ENCODE data around the gene FCMR. TPM values are rescaled to one million over a fixed set of nuclear protein-coding genes. Genes with fewer than 3 reads are reported as not detected.

The FCMR gene
- total and polyA plus RNA-seq, 2 experiments from 2014 or later: 1.2 to 2.3 TPM

- H3K36me3 ChIP-seq (ENCODE audit: low read depth): no peaks in the 10 kb centered on the region
- H3K9me3 ChIP-seq (ENCODE audit: low read depth): no peaks in the 10 kb centered on the region
- DNase-seq: no peak
- H3K4me2 ChIP-seq (ENCODE audit: unreplicated experiment): no peak overlapping the region
- H3F3A ChIP-seq (ENCODE audit: insufficient read depth): peaks cover 31% of the 10 kb centered on the region
- 96 to 98% methylated on average over 2 of the region's 2 CpGs for WGBS, 2 experiments (ENCODE audit: low coverage in 1 of 2, low lambda C conversion rate in 2 of 2, missing lambda C conversion rate in 2 of 2)
- H3K27ac ChIP-seq: no peak overlapping the region
- no peak overlapping the region for H3K4me3 ChIP-seq
- no peaks in the 10 kb centered on the region for H4K20me1 ChIP-seq (ENCODE audit: insufficient read depth)
- peaks cover 64% of the 10 kb centered on the region for H3K4me1 ChIP-seq (ENCODE audit: insufficient read depth)
- no peak overlapping the region for H2AFZ ChIP-seq
- no peak overlapping the region for H3K9ac ChIP-seq
- TF ChIP-seq EZH2phosphoT487 (IDR thresholded peaks at IDR 0.05; ENCODE audit: insufficient read depth, low read depth) (no peak), EZH2 (IDR thresholded peaks at IDR 0.05; ENCODE audit: insufficient read depth, poor library complexity, severe bottlenecking) (no peak)
- H3K9me2 ChIP-seq (ENCODE audit: insufficient read depth): no peaks in the 10 kb centered on the region
- no peaks in the 10 kb centered on the region for H3K79me2 ChIP-seq (ENCODE audit: insufficient read depth)
- no peaks in the 10 kb centered on the region for H3K27me3 ChIP-seq (replicated peaks; ENCODE audit: insufficient read depth)
- in situ Hi-C loops (cut with MboI): no loop called here
Observed at GRCh38 chr1:206893380-206893779, 28.4 kb downstream of the FCMR start.

GRCh38 chr1:206892351-206892984, 29.3 kb downstream of the FCMR start:
- H3K79me2 ChIP-seq (ENCODE audit: insufficient read depth): no peaks in the 10 kb centered on the region
- H3K27me3 ChIP-seq (replicated peaks; ENCODE audit: insufficient read depth): no peaks in the 10 kb centered on the region
- no peaks in the 10 kb centered on the region for H3K9me3 ChIP-seq (ENCODE audit: low read depth)
- no peak for TF ChIP-seq EZH2 (IDR thresholded peaks at IDR 0.05; ENCODE audit: insufficient read depth, poor library complexity, severe bottlenecking)
- no peak for TF ChIP-seq EZH2phosphoT487 (IDR thresholded peaks at IDR 0.05; ENCODE audit: insufficient read depth, low read depth)
- no peaks in the 10 kb centered on the region for H4K20me1 ChIP-seq (ENCODE audit: insufficient read depth)
- peak overlapping the region; percentile 22 for H3K4me2 ChIP-seq (ENCODE audit: unreplicated experiment)
- peak; percentile 75 for DNase-seq
- H3K36me3 ChIP-seq (ENCODE audit: low read depth): no peaks in the 10 kb centered on the region
- no peak overlapping the region for H2AFZ ChIP-seq
- 56 to 58% methylated on average over 3 of the region's 3 CpGs for WGBS, 2 experiments (ENCODE audit: low coverage in 1 of 2, low lambda C conversion rate in 2 of 2, missing lambda C conversion rate in 2 of 2)
- H3K27ac ChIP-seq: peak overlapping the region; percentile 49
- 0 out of 2 replicates have a peak overlapping the region, but pooled peaks have one; percentile 10 for H3K9ac ChIP-seq
- H3K9me2 ChIP-seq (ENCODE audit: insufficient read depth): no peaks in the 10 kb centered on the region
- H3F3A ChIP-seq (ENCODE audit: insufficient read depth): peaks cover 28% of the 10 kb centered on the region
- in situ Hi-C loops (cut with MboI): no loop called here
- H3K4me1 ChIP-seq (ENCODE audit: insufficient read depth): peaks cover 56% of the 10 kb centered on the region
- H3K4me3 ChIP-seq: no peak overlapping the region

DNA sequence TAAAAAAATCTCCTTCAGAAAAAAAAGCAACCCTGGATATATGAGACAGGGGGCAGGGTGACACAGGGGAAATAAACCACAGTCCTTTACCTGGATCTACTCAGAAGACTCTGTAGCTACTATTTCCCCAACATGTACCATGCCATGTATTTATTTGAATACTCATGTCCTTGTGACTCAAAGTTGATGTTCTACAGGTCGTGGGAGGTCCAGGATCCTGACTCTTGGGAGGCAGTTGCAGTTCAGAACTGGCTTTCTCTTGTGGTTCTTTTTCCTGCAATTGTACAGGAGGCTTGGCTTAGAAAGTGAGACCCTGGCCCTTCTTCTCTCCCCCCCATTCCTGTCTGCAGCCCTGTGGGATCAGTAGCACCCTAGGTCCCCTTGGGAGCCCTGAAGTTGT, 30.3 kb downstream of the FCMR start:
- Histone ChIP-seq H2AFZ (no peak overlapping the region), H4K20me1 (ENCODE audit: insufficient read depth) (no peaks in the 10 kb centered on the region), H3K27me3 (replicated peaks; ENCODE audit: insufficient read depth) (no peaks in the 10 kb centered on the region), H3K79me2 (ENCODE audit: insufficient read depth) (no peaks in the 10 kb centered on the region), H3K27ac (peak overlapping the region; percentile 78; the same call in 1 of the 2 replicates), H3K4me2 (ENCODE audit: unreplicated experiment) (no peak overlapping the region), H3K4me3 (no peak overlapping the region), H3K4me1 (ENCODE audit: insufficient read depth) (peaks cover 46% of the 10 kb centered on the region), H3K9ac (peak overlapping the region; percentile 57; the same call in 1 of the 2 replicates), H3K9me3 (ENCODE audit: low read depth) (no peaks in the 10 kb centered on the region), H3F3A (ENCODE audit: insufficient read depth) (peaks cover 23% of the 10 kb centered on the region), H3K36me3 (ENCODE audit: low read depth) (no peaks in the 10 kb centered on the region), H3K9me2 (ENCODE audit: insufficient read depth) (no peaks in the 10 kb centered on the region)
- TF ChIP-seq EZH2 (IDR thresholded peaks at IDR 0.05; ENCODE audit: insufficient read depth, poor library complexity, severe bottlenecking) (no peak), EZH2phosphoT487 (IDR thresholded peaks at IDR 0.05; ENCODE audit: insufficient read depth, low read depth) (no peak)
- in situ Hi-C loops (cut with MboI): no loop called here
- DNase-seq: peak; percentile 32
- 83 to 100% methylated on average over 1 of the region's 1 CpG for WGBS, 2 experiments (ENCODE audit: low coverage in 1 of 2, low lambda C conversion rate in 2 of 2, missing lambda C conversion rate in 2 of 2)

DNA sequence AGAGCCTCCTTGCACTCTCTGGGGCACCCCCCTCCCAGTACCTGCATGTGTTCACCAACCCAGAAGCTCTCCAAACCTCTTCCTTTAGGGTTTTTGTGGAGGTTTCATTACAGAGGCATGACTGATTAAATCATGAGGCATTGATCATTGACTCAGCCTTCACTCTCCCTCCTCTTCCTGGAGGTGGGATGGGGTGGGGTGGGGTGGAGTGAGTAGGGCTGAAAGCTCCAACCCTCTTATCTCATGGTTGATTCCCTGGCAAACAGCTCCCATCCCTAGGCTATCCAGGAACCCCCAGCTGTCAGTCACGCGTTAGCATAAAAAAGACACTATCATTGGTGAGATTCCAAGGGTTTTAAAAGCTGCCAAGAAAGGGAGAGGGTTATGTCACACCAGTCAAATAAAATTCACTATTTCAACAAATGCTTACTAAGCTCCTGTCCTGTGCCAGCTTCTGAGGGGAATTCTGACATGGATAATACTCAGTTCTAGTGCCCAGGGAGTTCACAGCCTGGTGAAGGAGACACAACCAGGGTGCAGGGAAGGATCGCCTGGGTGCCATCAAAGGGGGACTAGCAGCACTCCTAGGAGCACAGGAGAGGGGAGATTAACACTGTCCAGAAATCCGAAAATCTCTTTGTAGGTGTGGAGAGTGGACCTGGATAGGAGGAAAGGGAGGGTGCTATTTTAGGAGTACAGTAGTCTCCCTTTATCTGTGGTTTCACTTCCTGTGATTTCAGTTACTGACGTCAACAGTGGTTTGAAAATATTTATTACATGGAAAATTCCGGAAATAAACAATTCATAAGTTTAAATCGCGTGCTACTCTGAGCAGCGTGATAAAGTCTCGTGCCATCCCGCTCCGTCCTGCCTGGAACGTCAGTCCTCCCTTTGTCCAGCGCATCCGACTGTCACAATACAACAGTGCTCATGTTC, 31.3 kb downstream of the FCMR start:
- peak; percentile 71 for DNase-seq

More for the DNA sequence above, 31.3 kb downstream of the FCMR start:
- peak overlapping the region; percentile 78 for H3K27ac ChIP-seq
- H3K9me3 ChIP-seq (ENCODE audit: low read depth): no peaks in the 10 kb centered on the region
- no peaks in the 10 kb centered on the region for H4K20me1 ChIP-seq (ENCODE audit: insufficient read depth)
- in situ Hi-C loops (cut with MboI): no loop called here
- peak overlapping the region; percentile 57 for H3K9ac ChIP-seq
- no peak for TF ChIP-seq EZH2 (IDR thresholded peaks at IDR 0.05; ENCODE audit: insufficient read depth, poor library complexity, severe bottlenecking)
- no peak for TF ChIP-seq EZH2phosphoT487 (IDR thresholded peaks at IDR 0.05; ENCODE audit: insufficient read depth, low read depth)
- no peaks in the 10 kb centered on the region for H3K79me2 ChIP-seq (ENCODE audit: insufficient read depth)
- H3K36me3 ChIP-seq (ENCODE audit: low read depth): no peaks in the 10 kb centered on the region
- H3K4me2 ChIP-seq (ENCODE audit: unreplicated experiment): peak overlapping the region; percentile 41
- H3K27me3 ChIP-seq (replicated peaks; ENCODE audit: insufficient read depth): no peaks in the 10 kb centered on the region
- peaks cover 19% of the 10 kb centered on the region for H3F3A ChIP-seq (ENCODE audit: insufficient read depth)
- H3K9me2 ChIP-seq (ENCODE audit: insufficient read depth): no peaks in the 10 kb centered on the region
- peaks cover 36% of the 10 kb centered on the region for H3K4me1 ChIP-seq (ENCODE audit: insufficient read depth)
- H2AFZ ChIP-seq: no peak overlapping the region
- WGBS, 2 experiments (ENCODE audit: low coverage in 1 of 2, low lambda C conversion rate in 2 of 2, missing lambda C conversion rate in 2 of 2): 65 to 67% methylated on average over 15 of the region's 15 CpGs
- no peak overlapping the region for H3K4me3 ChIP-seq
